Measurements from ENCODE around the gene FOXO3.

Gene FOXO3

DNA sequence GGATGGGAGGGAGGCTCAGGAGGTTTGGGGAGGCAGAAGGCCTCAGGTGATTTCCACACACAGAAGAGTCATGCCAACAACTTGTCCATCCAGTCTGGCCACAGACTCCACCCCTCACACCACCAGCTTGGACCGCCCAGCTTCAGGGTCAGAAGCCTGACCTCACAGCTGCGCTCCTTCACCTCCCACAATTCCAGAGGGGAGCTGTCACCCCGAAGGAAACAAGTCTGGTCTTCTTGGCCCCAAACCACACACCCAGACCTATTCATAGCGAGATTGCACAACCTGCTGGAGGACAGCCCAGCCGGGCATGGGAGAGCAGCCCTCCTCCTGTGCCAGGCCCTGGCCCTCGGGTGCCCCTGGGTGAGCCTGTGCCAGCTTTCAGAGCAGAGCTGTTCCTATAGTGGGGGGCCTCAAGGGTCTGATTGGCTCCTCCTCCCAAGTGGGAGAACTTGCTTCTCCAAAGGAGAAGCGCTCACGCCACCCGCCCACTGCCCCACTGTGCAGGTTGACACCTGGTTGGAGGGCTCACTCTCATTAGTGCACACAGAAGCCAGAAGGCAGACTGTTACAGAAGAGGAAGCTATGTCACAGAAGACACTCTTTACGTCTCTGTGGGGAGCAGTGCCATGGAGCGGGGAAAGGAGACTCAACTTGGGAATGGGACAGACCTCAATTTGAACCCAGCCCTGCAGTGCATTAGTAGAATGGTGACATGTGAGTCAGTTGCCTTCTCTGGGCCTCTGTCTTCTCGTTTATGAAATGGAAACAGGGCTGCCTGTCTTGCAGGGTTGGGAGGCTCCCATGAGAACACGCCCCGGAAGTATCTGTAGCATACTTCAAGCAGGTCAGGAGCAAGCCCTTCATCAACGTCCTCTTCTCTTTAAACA, 128.8 kb downstream of the FOXO3 start:
- TF ChIP-seq, protein P1, sequence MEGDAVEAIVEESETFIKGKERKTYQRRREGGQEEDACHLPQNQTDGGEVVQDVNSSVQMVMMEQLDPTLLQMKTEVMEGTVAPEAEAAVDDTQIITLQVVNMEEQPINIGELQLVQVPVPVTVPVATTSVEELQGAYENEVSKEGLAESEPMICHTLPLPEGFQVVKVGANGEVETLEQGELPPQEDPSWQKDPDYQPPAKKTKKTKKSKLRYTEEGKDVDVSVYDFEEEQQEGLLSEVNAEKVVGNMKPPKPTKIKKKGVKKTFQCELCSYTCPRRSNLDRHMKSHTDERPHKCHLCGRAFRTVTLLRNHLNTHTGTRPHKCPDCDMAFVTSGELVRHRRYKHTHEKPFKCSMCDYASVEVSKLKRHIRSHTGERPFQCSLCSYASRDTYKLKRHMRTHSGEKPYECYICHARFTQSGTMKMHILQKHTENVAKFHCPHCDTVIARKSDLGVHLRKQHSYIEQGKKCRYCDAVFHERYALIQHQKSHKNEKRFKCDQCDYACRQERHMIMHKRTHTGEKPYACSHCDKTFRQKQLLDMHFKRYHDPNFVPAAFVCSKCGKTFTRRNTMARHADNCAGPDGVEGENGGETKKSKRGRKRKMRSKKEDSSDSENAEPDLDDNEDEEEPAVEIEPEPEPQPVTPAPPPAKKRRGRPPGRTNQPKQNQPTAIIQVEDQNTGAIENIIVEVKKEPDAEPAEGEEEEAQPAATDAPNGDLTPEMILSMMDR (IDR thresholded peaks at IDR 0.05; ENCODE audit: low read depth, low read length), result no peak
- no peak overlapping the region for H3K4me3 ChIP-seq (replicated peaks in 1 of 2; ENCODE audit: low read depth in 2 of 2, low read length in 2 of 2)
- peak; percentile 98 to 99 for DNase-seq (ENCODE audit: low read depth in 2 of 2)

- peak; percentile 52 to 84 for DNase-seq (ENCODE audit: low read depth in 2 of 2)
- H3K4me3 ChIP-seq (replicated peaks in 1 of 2; ENCODE audit: low read depth in 2 of 2, low read length in 2 of 2), result no peak overlapping the region
- TF ChIP-seq, protein P1 (IDR thresholded peaks at IDR 0.05; ENCODE audit: low read depth, low read length), result no peak
Observed at GRCh38 chr6:108690326-108691049, 129.8 kb downstream of the FOXO3 start.

DNA sequence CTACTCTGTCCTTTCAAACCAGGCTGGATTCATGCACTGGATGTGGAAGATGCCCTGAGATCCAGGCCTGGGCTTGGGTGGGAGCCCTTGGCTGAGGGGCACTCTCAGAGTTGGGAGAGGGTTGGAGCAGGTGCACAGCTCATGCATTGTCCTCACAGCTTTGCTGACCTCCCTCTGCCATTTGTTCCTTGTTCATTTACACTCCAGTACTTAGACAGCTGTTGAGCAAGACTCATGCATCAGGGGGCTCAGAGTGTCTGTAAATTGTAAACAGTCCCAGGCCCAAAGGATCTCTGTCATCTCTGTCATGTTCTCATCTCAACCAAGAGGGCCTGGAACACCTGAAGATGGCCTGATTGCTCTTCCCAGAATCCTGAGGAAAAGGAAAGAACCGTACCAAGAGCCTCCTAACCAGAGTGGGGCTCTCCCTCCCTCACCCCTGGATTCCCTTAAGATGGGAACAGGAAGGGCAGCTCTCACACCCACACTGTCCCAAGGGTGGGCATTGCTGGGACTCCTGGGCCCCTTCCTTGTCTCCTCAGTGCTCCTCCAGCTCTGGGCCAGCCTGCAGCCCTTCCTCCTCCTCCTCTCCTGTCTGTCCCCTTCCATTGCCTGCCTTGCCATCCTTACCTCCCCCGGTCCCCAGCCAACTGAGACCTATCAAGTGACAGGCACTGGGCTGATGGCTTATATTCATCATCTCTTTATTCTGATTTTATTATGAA, 132.9 kb downstream of the FOXO3 start:
- no peak overlapping the region for H3K4me3 ChIP-seq (replicated peaks in 1 of 2; ENCODE audit: low read depth in 2 of 2, low read length in 2 of 2)
- TF ChIP-seq, protein P1 (IDR thresholded peaks at IDR 0.05; ENCODE audit: low read depth, low read length), result no peak
- DNase-seq (ENCODE audit: low read depth in 2 of 2), result no peak

- TF ChIP-seq, protein P1 (IDR thresholded peaks at IDR 0.05; ENCODE audit: low read depth, low read length), result no peak
- no peak overlapping the region for H3K4me3 ChIP-seq (replicated peaks in 1 of 2; ENCODE audit: low read depth in 2 of 2, low read length in 2 of 2)
- no peak for DNase-seq (ENCODE audit: low read depth in 2 of 2)
Observed at GRCh38 chr6:108694816-108695215, 134.1 kb downstream of the FOXO3 start.

- DNase-seq (ENCODE audit: low read depth in 2 of 2), result peak; percentile 42 to 59
- TF ChIP-seq, protein P1 (IDR thresholded peaks at IDR 0.05; ENCODE audit: low read depth, low read length), result no peak
- no peak overlapping the region for H3K4me3 ChIP-seq (replicated peaks in 1 of 2; ENCODE audit: low read depth in 2 of 2, low read length in 2 of 2)
Observed at GRCh38 chr6:108697561-108698161, 136.9 kb downstream of the FOXO3 start.

DNA sequence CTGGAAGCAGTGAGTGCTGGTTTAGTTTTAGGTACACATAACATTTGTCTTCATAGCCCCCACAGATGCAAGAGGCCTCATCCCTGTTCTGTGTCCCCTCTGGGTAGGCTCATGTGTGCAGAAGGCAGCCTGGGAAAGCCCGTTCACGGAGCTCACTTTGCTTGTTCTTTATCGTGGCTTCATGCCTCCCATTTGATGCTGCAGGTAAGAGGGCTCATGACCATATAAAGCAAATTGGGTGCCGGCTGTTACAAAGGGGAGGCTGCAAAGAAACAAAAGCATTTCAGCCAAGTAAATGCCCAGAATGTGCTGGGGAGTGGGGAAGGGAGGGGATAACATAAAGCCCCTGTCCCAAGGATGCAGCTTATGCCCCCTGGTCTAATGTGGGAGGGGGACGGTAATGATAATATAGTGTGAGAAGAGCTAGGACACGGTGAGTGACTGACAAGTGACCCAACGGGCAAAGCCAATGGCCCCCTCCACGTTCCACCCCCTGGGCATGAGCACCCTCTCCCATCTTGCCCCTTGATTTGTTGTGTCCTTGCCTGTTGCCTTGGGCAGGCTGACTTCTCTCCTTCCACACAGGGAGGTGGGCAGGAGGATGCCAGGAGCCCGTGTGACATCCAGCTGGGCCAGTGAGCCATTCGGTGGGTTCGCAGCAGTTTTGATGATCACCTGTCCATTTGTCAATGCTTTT, 138.0 kb downstream of the FOXO3 start:
- TF ChIP-seq, protein P1 (IDR thresholded peaks at IDR 0.05; ENCODE audit: low read depth, low read length), result no peak
- no peak for DNase-seq (ENCODE audit: low read depth in 2 of 2)
- no peak overlapping the region for H3K4me3 ChIP-seq (replicated peaks in 1 of 2; ENCODE audit: low read depth in 2 of 2, low read length in 2 of 2)

All from cardiac fibroblast (primary cell).